GM12865 (cell line): Measurements from ENCODE around the gene FUT7.

Experiments
- DNase-seq: peaks from one replicate; pipeline ENCODE4 v3.0.0; 2010; ENCODE audit warnings: low read depth
- H3K4me3 ChIP-seq: 2 replicates; pipeline ENCODE4 v1.5.1; 2011; ENCODE audit warnings: mild to moderate bottlenecking, low read depth, low read length, control low read depth
- TF ChIP-seq, protein P1 (sequence below): IDR thresholded peaks from 2 replicates; pipeline ENCODE4 v1.5.1; 2011; ENCODE audit warnings: low read length, control low read depth, low read depth, inconsistent platforms; ENCODE audit not compliant: insufficient read depth; ENCODE audit errors: missing control alignments

The FUT7 gene

DNA sequence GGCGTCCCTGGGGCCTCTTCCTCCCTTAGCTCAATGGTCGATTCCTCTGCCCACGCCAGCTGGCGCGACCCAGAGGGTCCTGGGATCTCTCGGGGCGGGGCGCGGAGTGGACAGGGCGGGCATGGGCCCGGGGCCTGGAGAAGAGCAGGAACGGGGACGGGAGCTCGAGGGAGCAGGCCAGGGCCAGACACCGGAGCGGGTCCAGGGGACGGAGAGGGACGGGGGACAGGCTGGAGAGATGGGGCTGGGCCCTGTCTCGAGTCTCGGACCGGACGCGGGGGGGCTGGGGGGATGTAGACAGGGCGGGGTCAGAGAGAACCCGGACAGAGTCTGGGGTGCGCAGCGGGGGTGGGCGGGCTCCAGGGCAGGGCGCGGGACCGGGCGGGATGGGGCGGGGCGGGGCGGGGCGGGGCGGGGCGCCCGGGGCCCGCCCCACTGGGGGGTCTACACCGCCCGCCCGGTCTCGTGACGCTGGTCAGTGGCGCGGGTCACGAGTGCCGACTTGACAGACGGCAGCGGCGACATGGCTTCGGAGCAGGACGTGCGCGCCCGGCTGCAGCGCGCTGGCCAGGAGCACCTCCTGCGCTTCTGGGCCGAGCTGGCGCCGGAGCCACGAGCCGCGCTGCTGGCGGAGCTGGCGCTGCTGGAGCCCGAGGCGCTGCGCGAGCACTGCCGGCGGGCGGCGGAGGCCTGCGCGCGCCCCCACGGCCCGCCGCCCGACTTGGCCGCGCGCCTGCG is 45.3 kb upstream of the FUT7 start, which contains the start of gene UAP1L1:
UAP1L1 (plus strand) TSS at position 508 of the 738 bp plus-strand sequence; CDS start at position 524, 16 bp downstream.
- DNase-seq = peak; percentile 86
- TF ChIP-seq, protein P1, sequence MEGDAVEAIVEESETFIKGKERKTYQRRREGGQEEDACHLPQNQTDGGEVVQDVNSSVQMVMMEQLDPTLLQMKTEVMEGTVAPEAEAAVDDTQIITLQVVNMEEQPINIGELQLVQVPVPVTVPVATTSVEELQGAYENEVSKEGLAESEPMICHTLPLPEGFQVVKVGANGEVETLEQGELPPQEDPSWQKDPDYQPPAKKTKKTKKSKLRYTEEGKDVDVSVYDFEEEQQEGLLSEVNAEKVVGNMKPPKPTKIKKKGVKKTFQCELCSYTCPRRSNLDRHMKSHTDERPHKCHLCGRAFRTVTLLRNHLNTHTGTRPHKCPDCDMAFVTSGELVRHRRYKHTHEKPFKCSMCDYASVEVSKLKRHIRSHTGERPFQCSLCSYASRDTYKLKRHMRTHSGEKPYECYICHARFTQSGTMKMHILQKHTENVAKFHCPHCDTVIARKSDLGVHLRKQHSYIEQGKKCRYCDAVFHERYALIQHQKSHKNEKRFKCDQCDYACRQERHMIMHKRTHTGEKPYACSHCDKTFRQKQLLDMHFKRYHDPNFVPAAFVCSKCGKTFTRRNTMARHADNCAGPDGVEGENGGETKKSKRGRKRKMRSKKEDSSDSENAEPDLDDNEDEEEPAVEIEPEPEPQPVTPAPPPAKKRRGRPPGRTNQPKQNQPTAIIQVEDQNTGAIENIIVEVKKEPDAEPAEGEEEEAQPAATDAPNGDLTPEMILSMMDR = no peak
- H3K4me3 ChIP-seq = peak within 1 kb of the TSS; percentile 73

DNA sequence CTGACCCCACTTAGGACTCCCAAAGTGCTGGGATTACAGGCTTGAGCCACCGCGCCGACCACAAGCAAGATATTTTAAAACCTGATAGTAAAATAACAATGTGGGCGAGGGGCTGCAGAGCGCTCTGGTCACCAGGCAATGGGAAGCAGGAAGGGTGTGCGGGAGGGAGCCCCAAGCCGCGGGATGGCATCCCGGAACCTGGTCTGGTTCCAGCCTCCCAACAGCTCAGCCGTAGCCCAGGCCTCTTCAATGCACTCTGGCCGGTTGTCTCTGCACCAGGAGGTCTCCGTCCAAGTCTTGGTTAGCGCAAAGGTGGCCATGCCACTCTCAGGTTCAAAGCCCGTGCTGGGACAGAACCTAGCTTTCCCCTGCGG is 44.7 kb upstream of the FUT7 start:
- no peak for DNase-seq
- TF ChIP-seq, protein P1 = no peak
- H3K4me3 ChIP-seq = peak overlapping the region; percentile 49

DNA sequence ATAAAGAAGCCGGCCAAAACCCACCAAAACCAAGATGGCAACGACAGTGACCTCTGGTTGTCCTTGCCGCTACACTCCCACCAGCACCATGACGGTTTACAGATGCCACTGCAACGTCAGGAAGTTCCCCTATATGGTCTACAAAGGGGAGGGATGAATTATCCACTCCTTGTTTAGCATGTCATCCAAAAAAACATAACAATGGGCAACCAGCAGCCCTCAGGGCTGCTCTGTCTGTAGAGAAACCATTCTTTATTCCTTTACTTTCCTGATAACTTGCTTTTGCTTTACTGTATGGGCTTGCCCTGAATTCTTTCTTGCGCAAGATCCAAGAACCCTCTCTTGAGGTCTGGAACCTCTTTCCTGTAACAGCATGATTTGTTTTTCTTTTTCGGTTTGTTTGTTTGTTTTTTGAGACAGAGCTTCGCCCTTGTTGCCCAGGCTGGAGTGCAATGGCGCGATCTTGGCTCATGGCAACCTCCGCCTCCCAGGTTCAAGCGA is 43.4 kb upstream of the FUT7 start:
- DNase-seq = no peak
- TF ChIP-seq, protein P1 = no peak
- no peak overlapping the region for H3K4me3 ChIP-seq

- peak; percentile 72 for DNase-seq
- no peak overlapping the region for H3K4me3 ChIP-seq
- TF ChIP-seq, protein P1 = no peak
These were observed 42.9 kb upstream of the FUT7 start for GRCh38 chr9:137074657-137075274.

DNA sequence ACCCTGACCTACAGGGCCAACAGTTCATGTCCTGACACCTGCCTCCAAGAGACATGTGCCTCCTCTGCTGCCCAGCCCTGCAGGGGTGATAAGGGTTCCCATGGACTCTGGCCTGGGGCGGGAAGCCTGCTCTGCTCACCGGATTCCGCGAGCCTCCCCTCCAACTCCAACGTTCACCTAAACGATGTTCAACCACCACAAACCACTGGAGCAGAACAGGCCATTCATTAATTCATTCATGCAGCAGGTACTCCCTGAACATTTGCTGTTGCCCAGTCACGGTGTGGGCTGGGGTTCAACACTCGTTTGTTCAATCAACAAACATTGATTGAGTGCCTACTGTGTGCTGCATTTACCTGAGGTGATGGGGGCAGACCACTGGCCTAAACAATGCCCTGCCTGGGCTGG is 42.1 kb upstream of the FUT7 start:
- no peak overlapping the region for H3K4me3 ChIP-seq
- TF ChIP-seq, protein P1 = no peak
- no peak for DNase-seq

DNA sequence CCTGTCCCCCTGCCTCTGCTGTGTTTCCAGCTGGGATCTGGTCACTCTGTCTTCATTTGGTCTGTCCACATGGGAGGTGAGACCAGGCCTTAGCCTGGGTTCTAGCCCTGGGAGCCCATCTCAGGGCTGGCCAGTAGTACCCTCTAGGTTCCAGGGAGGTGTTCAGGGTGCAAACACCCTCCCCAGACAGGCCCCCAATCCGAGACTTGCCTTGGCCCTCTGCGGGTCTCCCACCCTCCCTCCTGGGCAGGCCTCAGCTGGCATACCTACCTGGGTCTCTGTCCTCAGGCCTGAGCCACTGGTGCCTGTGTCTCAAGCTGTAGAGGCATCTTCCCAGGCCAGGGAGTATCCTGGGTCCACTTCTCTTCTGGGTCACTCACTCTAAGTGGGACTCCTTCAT is 39.4 kb upstream of the FUT7 start:
- peak overlapping the region; percentile 61 for H3K4me3 ChIP-seq
- TF ChIP-seq, protein P1 = no peak

More for the DNA sequence above, 39.4 kb upstream of the FUT7 start:
- DNase-seq = no peak
